Ovary (tissue), 9 donors: ENCODE results near the gene LUC7L2. TPM values are rescaled to one million over a fixed set of nuclear protein-coding genes. Genes with fewer than 3 reads are reported as not detected.
"Not testable (repeated sequence)": the region's sequence is repeated elsewhere in the genome, so short reads cannot be mapped to it uniquely, and the experiment has no call there.

Source experiments
- DNase-seq, 5 donors: peaks; one replicate each; pipeline ENCODE4 v3.0.0-alpha.2; 2019 to 2020
- H3K27ac ChIP-seq, 2 donors: fragments of 200-600 bp; one replicate each; pipeline versions ENCODE4 v1.5.1 to v1.8.0; 2019 to 2022
- H3K27me3 ChIP-seq: fragments of 200-600 bp; one replicate; pipeline ENCODE4 v1.8.0; 2022
- H3K36me3 ChIP-seq: fragments of 200-600 bp; sonication (generic); one replicate; pipeline ENCODE4 v1.5.1; 2019
- H3K4me1 ChIP-seq: one replicate; pipeline ENCODE4 v1.8.1; 2013; ENCODE audit warnings: mild to moderate bottlenecking, moderate library complexity; ENCODE audit not compliant: insufficient read depth
- H3K4me3 ChIP-seq: fragments of 200-600 bp; sonication (generic); one replicate; pipeline ENCODE4 v1.5.1; 2017
- H3K9me3 ChIP-seq, 2 donors: fragments of 200-600 bp in 1 of 2; sonication (generic) in 1 of 2; one replicate each; pipeline versions ENCODE4 v1.5.1 to v1.8.1; 2013 to 2019; ENCODE audit warnings: mild to moderate bottlenecking in 1 of 2, moderate library complexity in 1 of 2
- CTCF ChIP-seq, 3 donors: fragments of 450-650 bp in 2 of 3; fragments of 200-600 bp in 1 of 3; IDR thresholded peaks; one replicate each; pipeline versions ENCODE4 v1.5.1 to v1.8.0; 2016 to 2022; ENCODE audit warnings: antibody characterized with exemption in 3 of 3, mild to moderate bottlenecking in 1 of 3
- EP300 ChIP-seq: sonication (generic); formaldehyde crosslinking; IDR thresholded peaks from one replicate; pipeline ENCODE4 v1.6.1; 2017; ENCODE audit warnings: antibody characterized with exemption
- POLR2A ChIP-seq: fragments of 450-650 bp; IDR thresholded peaks from one replicate; pipeline ENCODE4 v1.6.1; 2017; ENCODE audit warnings: antibody characterized with exemption, mild to moderate bottlenecking, moderate library complexity
- WGBS, 3 donors: extraction: QIAGEN DNeasy Blood & Tissue Kit in 1 of 3; methylation state at CpG; one replicate each; pipeline versions ENCODE4 v1.1.5 to v1.1.7; 2013 to 2017; 5-methylcytosine and 5-hydroxymethylcytosine counted together
- intact Hi-C, 4 donors: fragments of 100-400 bp; cut with DNase I; formaldehyde crosslinking; loops; one replicate each; pipeline versions ENCODE4 v1.11.0 to v1.15.1; 2022 to 2023
- polyA plus RNA-seq, 2 donors: library from polyadenylated mRNA; stranded (reverse); fragments of 200-250 nt in 1 of 2; fragments of 350-450 nt in 1 of 2; fragmentation: Illumina TruSeq in 1 of 2; extraction: RNeasy Lipid Tissue Mini Kit (QIAGEN cat#74804) in 1 of 2; gene quantifications; one replicate each; pipeline ENCODE4 v1.2.3, GENCODE V29; 2013 to 2014
- total RNA-seq, 7 donors: library from RNA; depleted of rRNA in 2 of 7; stranded (reverse); fragments of >200 nt in 2 of 7; fragmentation: NEBNext Ultra II Directional in 3 of 7; extraction: Animal tissue kit (Norgen Biotek cat#: 25700) in 3 of 7; gene quantifications; one replicate each; pipeline versions ENCODE4 v1.1.0 to v1.2.4, GENCODE V29; 2016 to 2023
- donor health status: DM: no; HTN: no; CAD: no; lungs with moderate emphysema.
- donor health status: DM: no; HTN: no; CAD: no.
- donor health status: Bipolar disorder and iron deficiency.
- donor health status: DM: yes; HTN: yes; CAD: no.
- donor health status: DM: no; HTN: no; CAD: no.
- donor health status: DM: yes; HTN: yes; CAD: no.

LUC7L2 gene
- total and polyA plus RNA-seq, 9 donors: 58.9 to 113 (median 87.2) TPM

- TF ChIP-seq POLR2A: no peak
- TF ChIP-seq EP300: no peak
- TF ChIP-seq CTCF (IDR thresholded peaks at IDR 0.05): no peak
- intact Hi-C loops: no loop called here
- H3K4me1 ChIP-seq: no peaks in the 10 kb centered on the region
- no peaks in the 10 kb centered on the region for H3K27me3 ChIP-seq
- DNase-seq: no peak
- 95 to 100% (median 96%) methylated on average over 2 of the region's 2 CpGs for WGBS, 3 donors
- no peak overlapping the region for H3K27ac ChIP-seq
- H3K4me3 ChIP-seq: no peak overlapping the region
- no peaks in the 10 kb centered on the region for H3K36me3 ChIP-seq
- no peaks in the 10 kb centered on the region for H3K9me3 ChIP-seq
Measured at GRCh38 chr7:139354729-139355128, 5.0 kb upstream of the LUC7L2 start.

GRCh38 chr7:139355320-139355719 is 4.4 kb upstream of the LUC7L2 start:
- no peak for DNase-seq
- no peaks in the 10 kb centered on the region for H3K36me3 ChIP-seq
- H3K27me3 ChIP-seq: no peaks in the 10 kb centered on the region
- 95 to 100% (median 95%) methylated on average over 1 of the region's 1 CpG for whole genome bisulfite sequencing, 3 donors
- intact Hi-C loops: no loop called here
- H3K4me3 ChIP-seq: no peak overlapping the region
- H3K9me3 ChIP-seq: no peaks in the 10 kb centered on the region
- no peaks in the 10 kb centered on the region for H3K4me1 ChIP-seq
- H3K27ac ChIP-seq: no peak overlapping the region
- TF ChIP-seq CTCF (IDR thresholded peaks at IDR 0.05) (no peak), POLR2A (no peak), EP300 (no peak)

DNA sequence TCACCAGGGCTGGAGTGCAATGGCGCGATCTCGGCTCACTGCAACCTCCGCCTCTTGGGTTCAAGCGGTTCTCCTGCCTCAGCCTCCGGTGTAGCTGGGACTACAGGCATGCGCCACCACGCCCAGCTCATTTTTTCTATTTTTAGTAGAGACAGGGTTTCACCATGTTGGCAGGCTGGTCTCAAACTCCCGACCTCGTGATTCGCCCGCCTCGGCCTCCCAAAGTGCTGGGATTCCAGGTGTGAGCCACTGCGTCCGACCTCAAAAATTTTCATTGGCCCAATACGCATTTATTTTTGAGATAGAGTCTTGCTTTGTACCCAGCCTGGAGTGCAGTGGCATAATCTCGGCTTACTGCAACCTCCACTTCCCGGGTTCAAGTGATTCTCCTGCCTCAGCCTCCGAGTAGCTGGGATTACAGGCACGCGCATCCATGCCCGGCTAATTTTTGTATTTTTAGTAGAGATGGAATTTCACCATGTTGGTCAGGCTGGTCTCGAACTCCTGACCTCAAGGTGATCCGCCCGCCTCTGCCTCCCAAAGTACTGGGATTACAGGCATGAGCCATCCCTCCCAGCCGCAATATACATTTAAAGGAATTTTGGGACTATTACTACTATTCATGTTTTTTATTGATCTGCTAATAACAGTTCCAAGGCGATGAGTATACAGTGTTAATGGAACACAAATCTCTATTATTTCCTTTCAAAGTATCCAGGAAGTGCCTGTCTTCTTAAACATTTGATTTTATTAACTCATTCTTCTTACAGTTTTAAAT is 1.8 kb upstream of the LUC7L2 start:
- H3K4me1 ChIP-seq, H3K4me3 ChIP-seq, intact Hi-C loops, DNase-seq, H3K27ac ChIP-seq, H3K9me3 ChIP-seq, H3K27me3 ChIP-seq, H3K36me3 ChIP-seq: not testable (repeated sequence)
- 92 to 94% (median 92%) methylated on average over 27 of the region's 27 CpGs for WGBS, 3 donors

- Histone ChIP-seq H3K4me3 (peak overlapping the region; percentile 97), H3K27ac (peak overlapping the region; percentile 89 to 100), H3K9me3 (no peaks in the 10 kb centered on the region), H3K4me1 (peaks cover 5% of the 10 kb centered on the region), H3K36me3 (no peaks in the 10 kb centered on the region), H3K27me3 (no peaks in the 10 kb centered on the region)
- WGBS, 3 donors: 1 to 2% (median 1%) methylated on average over 39 of the region's 39 CpGs
- intact Hi-C loops: loop anchor here in 2 of 4 donors (1.0 kb wide), 2 partner anchors 17 to 18 kb away; partner anchors contain the start of gene FMC1 (in 1 of the 2)
- TF ChIP-seq EP300: no peak
- TF ChIP-seq POLR2A: no peak
- TF ChIP-seq CTCF (IDR thresholded peaks at IDR 0.05): no peak
- peak in 2 of 5 donors; percentile 23 to 54 for DNase-seq
Measured at GRCh38 chr7:139358541-139359365, 941 bp upstream of the LUC7L2 start.
